CD4-positive, alpha-beta T cell treated with Interleukin-17A for 1 hour (primary cell): ENCODE measurements around the gene CALY.
"Not testable (repeated sequence)": the region's sequence is repeated elsewhere in the genome, so short reads cannot be mapped to it uniquely, and the experiment has no call there.

Experiments
- DNase-seq: peaks from one replicate; pipeline ENCODE4 v3.0.0-alpha.2; 2020

Gene CALY

GRCh38 chr10:133336577-133337369, at the start of gene CALY:
Gene CALY, minus strand, starts transcription at chr10:133336896. Its CDS starts 7,907 bp downstream, at chr10:133328989.
- peak; percentile 92 for DNase-seq

GRCh38 chr10:133385214-133385613, 48.5 kb upstream of the CALY start:
- DNase-seq, result no peak

- DNase-seq, result no peak
Observed at GRCh38 chr10:133384071-133384470, 47.4 kb upstream of the CALY start.

- DNase-seq, result no peak
Observed at GRCh38 chr10:133383551-133383950, 46.9 kb upstream of the CALY start.

GRCh38 chr10:133381036-133381435, 44.3 kb upstream of the CALY start:
- DNase-seq, result no peak

GRCh38 chr10:133379801-133380666, 43.3 kb upstream of the CALY start:
- no peak for DNase-seq

- peak; percentile 71 for DNase-seq
Observed at GRCh38 chr10:133379152-133379800, 42.6 kb upstream of the CALY start, which contains the start of gene PAOX. Gene PAOX, plus strand, starts transcription at chr10:133379262. Its CDS starts 55 bp downstream, at chr10:133379317.

- peak; percentile 61 for DNase-seq
Observed at GRCh38 chr10:133378251-133379096, 41.8 kb upstream of the CALY start.

GRCh38 chr10:133377818-133378250, 41.1 kb upstream of the CALY start:
- no peak for DNase-seq

GRCh38 chr10:133377025-133377817, 40.5 kb upstream of the CALY start:
- no peak for DNase-seq

- DNase-seq, result not testable (repeated sequence)
Observed at GRCh38 chr10:133376183-133376582, 39.5 kb upstream of the CALY start.

- no peak for DNase-seq
Observed at GRCh38 chr10:133375357-133376115, 38.8 kb upstream of the CALY start.

- peak; percentile 92 for DNase-seq
Observed at GRCh38 chr10:133373174-133374090, 36.7 kb upstream of the CALY start, which contains the start of gene ECHS1. Gene ECHS1, minus strand, starts transcription at chr10:133373354. Its CDS starts 21 bp downstream, at chr10:133373333.

GRCh38 chr10:133372507-133372906, 35.8 kb upstream of the CALY start:
- DNase-seq, result no peak

- no peak for DNase-seq
Observed at GRCh38 chr10:133370030-133370786, 33.5 kb upstream of the CALY start.

- DNase-seq, result no peak
Observed at GRCh38 chr10:133368153-133368552, 31.5 kb upstream of the CALY start.

GRCh38 chr10:133367461-133367860, 30.8 kb upstream of the CALY start:
- not testable (repeated sequence) for DNase-seq

- no peak for DNase-seq
Observed at GRCh38 chr10:133366751-133367150, 30.1 kb upstream of the CALY start.

- no peak for DNase-seq
Observed at GRCh38 chr10:133366130-133366478, 29.4 kb upstream of the CALY start.
